GDM1 (cell line): ENCODE results near the gene TEX22.

Experiments
- DNase-seq: peaks from one replicate; lab custom pipeline; 2025; lab: John Stamatoyannopoulos, UW

TEX22 gene

DNA sequence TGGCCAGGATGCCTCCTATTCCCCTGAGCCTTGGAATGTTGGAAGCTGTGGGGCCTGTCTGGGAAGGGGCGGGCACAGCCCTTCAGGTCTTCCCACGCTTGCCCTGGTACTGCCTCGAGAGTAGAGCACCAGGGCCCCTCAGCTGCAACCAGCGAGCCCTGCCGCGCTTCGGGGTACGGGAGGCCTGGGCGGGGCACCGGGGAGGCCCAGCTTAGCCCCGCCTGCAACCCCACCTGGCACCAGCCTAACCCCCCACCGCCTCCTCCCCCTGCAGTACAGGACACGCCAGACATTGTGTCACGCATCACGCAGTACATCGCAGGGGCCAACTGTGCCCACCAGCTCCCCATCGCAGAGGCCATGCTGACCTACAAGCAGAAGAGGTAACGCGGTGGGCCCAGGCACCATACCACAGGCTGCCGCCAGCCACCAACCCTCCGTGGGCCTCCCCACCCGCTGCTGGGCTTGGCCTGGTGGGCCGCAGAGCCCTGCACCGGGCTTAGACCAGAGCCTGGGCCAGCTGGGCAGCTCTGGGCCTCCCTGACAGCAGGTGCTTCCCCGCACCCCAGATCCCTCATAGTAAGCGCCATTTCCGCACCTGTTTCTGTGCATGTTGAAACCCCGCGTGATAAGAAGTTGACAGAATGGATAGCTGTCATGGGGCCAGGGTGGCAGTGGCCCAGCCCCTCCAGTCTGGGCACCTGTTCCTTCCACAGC, 13.6 kb upstream of the TEX22 start:
- no peak for DNase-seq

DNA sequence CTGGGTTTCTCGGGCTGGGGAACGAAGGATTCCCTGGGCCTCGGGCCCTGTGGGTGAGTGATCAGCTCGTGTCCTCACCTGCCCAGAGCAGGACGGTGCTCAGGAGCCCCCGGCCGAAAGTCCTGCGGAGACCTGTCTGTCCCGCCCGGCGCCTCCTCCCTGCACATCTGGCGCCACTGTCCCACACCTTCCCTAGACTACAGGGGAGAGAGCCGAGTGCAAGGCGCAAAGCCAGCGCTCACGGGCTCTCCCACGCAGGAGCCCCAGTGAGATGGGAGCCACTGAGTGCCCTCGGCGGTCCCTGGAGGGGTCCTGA, 13.1 kb upstream of the TEX22 start:
- DNase-seq = no peak

DNA sequence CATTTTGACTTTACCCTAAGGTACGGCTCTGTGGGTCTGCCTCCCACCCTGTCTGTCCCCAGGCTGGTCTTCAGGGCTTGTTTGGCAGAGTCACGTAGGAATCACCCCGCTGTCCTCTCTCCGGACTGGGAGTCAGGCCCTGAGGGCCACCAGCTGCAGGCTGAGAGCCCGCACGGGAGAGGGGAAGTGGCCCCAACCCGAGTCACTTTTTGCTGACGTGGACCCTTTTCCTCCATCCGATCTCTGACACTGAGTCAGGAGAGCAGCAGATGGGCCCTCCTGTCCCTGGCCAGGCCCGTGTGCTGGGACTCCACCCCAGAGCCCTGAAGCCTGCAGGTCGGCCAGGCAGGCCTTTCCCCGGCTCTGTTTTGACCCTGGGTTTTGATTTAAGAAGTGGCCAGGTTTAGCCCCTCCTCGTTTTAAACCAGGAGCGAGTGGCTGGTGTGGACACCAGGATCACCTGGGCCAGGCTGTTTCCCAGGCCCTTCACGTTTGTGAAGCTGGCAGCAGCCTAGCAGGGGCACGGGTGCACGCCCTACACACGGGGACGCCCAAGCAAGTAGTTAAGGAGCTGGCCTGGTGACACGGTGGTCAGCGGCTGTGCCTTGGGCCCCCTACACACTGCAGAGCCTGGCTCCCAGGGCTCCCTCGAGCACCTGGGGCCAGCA, 12.5 kb upstream of the TEX22 start:
- DNase-seq = no peak

DNA sequence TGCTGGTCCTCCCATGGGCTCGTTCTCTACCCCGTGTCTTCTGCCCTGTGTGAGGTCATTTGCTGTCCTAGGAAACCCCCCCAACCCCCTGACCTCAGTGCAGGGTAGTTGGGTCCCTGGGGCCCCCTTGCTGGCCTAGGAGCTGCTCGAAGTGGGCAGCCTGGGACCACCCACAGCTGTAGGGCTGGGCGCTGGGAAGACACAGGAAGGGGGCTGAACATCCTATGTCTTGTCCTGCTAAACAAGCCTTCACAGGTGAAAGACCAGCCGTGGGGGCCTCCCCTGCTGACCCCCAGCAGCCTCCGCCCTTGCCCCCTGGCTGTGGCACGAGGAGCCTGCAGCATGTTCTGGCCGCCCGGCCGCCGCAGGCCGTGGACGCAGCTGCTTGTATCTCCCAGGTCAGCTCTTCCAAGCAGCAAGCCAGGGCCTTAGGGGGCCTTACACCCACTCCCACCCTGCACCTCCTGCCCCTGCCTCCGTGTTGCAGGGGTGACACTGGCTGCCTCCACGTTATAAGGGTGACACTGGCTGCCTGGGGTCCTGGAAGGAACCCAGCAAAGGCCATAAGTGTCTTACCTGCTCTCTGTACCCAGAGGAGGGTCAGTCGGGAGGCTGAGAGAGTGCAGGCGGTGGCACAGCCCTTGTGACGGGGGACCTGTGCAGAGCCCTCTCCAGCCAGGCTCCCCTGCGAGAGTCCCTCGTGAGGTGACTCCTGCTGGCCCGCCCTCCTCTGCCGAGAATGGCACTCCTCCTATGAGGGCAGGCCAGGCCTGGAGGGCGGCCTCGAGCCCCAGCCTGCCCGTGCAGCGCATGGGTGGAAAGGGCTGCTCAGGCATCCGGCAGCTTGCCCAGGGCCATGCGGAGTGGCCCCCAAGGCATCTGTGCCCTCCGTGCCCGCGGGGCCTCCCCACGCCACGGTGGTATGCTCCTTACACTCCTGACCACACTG, 11.5 kb upstream of the TEX22 start:
- no peak for DNase-seq

DNA sequence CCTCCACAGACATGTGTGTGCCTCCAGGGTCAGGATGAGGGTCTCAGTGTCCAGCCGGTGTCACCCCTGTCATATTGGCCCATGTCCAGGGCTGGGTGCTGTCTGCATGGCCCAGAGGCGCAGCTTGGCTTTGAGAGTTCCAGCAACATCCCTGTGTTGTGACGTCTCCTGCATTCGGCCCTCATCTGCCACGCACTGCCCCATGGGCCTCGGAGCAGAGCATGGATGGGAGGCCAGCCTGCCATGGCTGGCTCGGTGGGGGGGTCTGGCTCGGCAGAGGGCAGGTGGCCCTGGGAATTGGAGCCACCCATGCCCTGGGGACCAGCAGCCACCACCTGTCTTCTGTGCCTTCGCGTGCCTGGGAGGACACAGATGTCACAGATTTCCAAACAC, 10.8 kb upstream of the TEX22 start:
- no peak for DNase-seq

DNA sequence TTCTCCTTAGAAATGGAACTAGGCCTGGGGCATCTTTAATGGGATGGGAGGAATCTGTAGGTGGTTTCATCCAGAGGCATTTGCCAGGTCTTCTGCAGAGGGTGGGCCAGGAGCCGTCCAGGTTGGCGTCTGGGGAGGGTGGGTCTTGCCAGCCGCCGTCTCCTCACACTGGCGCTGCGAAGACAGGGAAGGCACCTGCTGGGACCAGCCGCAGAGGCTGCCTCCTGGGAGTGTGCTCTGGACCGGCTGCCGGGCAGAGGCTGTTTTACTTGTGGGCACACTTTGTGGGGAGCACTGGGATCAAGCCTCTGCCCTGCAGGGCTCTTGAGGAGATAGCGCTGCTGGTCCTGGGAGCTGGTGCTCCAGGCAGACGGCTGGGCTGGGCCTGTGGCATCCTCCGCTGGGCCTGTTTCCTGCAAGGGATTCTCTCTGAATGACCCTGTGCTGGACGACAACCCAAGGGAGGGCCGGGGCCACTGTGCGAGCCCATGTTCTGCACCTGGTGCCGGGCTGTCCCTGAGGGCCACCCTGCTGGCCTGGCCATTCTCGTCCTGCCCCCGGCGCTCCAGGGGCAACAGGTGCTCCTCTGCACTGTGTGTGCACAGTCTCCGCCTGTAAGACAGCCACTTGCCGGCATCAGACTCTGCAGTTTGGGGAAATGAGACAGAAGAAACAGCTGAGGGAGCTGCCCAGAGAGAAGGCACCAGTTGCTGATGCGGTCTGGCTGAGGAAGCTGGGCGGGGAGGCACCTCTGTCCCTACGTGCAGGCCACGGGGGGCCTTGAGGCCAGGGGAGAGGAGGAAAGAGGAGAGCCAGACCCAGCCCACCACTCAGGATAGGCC, 10.0 kb upstream of the TEX22 start:
- no peak for DNase-seq

DNA sequence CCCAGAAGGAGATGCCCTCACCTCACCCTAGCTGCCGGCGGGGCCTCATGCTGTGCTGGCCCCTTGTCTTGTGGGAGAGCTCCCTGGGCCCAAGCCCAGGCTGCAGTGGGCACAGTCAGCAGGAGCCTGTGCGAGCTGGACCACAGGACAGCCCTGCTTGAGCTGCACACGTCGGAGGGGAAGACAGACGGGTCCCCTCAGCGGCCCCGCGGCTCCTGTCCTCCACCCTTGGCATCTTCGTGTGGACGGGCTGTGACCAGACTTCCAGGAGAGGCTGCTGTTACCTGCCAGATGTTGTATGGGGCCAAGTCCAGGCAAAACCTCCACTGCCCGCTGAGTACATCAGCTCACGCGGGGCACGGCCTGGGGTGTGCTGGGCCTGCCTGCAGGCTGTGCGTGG, 9.4 kb upstream of the TEX22 start:
- no peak for DNase-seq

DNA sequence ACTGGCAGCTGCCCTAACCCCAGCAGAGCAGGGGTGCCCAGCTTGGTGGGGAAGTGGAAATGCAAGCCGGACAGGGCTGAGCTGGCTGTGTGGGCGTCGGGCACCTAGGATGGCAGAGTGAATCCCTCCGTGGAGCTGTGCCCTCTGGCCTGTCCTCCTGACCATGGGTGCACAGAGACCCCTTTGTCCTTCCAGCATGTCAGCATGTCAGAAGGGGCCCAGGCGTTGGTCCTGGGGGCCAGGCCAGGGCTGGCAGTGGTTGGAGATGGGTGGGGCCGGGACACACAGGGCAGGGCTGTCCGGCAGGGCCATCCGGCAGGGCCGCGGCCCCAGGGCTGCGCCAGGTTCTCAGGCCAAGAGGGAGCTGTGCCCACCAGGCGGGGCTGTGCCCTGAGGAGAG, 8.8 kb upstream of the TEX22 start:
- no peak for DNase-seq

DNA sequence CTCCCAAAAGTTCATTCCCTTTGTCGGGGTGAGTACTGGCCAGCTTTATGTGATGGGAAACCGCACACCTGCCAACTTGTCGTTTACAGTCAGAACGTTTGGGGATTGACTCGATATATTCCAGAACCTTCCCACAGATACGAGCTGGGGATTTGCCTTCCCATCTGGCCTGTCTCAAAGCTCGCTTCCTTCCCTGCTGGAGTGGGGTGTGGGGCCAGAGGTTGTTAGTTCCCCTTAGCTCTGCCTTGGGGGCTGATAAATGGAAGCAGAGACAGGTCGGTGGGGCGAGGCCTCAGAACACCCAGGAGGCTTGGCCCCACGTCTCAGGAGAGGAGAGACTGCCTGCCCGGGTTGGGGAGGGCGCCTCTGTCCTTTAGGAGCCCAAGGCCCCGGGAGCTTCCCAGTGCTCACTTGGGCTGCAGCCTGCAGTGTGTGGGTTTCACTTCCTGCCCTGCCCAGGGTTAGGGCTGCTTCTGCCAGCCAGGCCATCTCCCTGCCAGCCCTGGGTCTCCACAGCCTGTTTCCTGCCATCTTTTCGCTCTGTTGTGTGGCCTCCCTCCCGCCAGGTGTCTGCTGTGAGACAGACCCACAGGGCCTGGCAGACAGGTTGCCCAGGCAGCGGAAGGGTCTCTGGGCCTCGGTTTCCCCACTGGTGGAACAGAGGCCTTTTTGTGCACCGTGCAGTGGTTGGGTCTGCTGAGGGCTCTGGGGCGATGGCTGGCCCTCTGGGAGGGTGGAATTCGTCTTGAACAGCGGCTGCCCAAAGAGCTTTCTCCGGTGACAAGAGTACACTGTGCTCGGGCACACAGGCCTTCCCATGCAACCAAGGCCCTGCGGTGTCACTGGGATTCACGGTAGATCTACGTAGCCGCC, 8.1 kb upstream of the TEX22 start:
- DNase-seq = peak; percentile 57

DNA sequence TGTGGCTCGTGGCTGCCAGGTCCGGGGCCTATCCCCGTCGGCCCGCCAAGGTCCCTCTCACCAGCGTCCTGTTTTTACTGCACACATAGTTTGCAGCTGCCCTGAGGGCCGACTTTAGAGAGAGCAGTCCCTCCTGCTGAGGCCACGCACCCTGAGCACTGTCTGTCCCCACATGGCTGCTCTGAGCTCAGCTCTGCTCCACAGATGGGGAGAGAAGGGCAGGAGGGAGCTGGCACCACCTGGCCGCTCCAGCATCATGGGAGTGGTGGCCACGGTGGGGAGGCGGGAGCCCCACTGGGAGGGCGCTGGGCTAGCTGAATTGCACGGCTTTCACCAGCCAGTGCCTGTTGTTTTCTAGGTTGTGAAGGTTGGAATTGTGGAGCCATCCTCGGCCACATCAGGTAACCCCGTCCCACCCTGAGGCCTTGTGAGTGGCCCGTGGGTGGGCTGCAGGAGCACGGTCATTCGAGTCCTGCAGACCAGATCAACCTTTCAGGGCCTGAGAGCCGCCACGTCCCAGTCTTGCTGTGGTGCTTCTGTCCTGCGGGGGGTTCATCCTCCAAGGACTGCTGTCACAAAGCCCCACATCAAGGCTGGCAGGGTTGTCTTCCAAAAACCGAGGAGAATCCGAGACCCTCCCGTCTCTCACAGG, 7.4 kb upstream of the TEX22 start:
- no peak for DNase-seq

DNA sequence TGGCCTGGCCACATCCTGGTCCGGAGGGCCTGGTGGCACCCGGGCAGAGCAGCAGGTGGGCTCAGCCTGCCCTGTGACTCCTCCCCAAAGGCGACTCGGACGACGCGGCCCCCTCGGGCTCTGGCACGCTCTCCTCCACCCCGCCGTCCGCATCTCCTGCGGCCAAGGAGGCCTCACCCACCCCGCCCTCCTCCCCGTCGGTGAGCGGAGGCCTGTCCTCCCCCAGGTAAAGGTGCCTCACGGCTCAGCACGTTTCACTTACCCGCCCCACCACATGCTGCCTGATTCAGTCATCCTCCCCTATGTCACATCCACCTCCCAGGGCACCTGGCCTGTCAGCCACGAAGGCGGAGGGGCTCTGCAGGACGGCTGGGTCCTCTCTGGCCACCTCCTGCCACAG, 6.8 kb upstream of the TEX22 start:
- no peak for DNase-seq

DNA sequence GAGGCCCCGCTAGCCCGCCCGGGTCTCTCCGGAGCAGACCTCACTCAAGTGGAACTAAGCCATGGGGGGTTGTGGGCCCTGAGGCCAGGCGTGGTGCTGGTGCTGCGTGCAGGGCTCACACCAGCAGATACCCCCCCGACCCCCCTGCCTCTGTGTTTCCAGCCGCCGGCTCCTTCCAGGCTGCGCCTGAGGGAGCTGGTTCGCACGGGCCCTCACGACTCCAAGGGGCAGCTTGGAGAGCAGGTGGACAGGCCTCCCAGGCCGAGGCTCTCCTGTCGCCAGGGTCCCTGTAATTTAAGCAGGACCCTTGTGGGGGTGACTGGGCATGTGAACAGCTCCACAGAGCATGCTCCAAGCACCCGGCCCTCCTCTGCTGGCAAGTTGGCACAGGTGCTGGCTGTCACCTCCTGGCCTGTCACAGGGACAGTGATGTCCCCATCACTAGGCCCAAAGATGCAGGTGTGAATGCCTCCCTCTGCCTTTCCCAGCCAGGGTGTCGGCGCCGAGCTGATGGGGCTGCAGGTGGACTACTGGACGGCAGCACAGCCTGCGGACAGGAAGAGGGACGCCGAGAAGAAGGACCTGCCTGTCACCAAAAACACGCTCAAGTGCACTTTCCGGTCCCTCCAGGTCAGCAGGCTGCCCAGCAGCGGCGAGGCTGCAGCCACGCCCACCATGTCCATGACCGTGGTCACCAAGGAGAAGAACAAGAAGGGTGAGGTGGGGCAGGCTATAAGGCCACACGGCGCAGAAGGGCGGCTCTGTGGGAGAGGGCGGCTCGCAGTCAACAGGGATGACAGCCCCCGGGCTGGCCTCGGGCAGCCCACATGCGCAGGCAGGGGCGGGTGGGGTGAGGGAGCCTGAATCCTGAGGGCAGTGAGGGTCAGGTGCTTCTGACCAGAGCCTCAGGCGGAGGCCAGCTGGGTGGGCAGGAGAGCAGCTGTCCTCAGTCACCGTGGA, 5.9 kb upstream of the TEX22 start:
- no peak for DNase-seq

DNA sequence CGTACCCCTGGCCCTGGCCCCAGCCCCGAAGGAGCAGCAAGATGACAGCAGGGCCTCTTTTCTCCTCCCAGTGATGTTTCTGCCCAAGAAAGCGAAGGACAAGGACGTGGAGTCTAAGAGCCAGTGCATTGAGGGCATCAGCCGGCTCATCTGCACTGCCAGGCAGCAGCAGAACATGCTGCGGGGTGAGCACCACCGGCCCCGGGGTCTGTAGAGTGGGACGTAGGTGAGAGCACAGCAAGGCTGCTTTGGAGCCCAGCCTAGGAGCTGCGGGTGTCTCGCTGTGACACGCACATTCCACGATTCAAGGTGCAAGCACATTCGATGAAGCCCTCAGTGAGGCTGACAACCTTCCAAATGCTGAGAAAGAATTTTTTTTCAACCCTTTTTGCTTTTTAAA, 5.2 kb upstream of the TEX22 start:
- DNase-seq = no peak

DNA sequence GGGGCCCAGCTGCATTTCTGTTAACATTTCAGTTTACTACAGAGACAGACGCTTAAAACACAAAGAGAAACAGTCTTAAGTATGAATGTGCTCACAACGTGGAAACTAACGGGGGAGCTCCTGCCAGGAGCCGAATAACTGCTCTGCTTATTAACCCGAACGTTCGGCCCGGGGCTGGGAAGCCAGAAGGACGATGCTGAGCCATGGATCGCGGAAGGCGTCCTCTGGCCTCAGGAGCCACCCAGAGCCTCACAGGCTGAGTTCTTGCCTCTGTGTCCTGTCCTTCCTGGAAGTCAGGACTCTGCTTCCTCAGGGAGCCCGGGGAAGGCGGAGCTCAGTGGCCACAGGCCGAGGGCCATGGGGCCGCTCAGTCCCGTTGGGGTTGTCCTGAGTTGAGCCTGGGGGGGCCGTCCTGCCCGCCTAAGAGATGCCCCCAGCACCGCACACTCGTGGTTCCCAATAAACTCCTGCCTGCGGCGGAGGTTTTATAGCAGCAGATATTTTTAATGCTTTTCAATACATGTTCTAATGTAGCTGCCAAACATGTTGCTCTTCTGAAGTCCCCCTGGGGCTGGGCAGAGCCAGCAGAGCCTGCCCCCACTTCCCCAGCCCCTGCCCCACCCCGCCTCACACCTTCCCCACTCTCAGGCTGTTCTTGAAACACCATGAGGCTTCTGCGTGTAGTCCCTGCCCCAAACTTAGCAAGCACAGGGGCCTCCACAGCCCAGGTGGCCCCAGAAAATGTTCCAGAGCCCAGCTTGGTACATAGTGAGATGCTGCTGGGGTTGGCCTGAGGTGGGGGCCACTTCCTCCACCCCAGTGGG, 3.4 kb upstream of the TEX22 start:
- no peak for DNase-seq

DNA sequence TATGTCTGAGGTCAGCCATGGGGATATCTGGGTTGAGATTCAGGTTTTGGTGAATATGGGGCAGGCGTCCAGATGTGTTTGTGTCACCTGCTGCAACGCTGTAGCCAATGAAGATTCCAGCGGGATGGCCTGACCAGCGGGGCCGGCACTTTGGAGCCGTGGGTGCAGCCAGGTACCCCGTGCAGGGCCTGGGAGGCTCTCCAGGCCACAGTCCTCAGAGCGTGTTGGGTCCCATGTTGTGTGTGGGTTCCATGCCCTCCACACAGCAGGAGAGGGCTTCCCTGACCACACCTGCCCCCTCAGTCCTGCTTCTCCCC, 2.8 kb upstream of the TEX22 start:
- DNase-seq = no peak

DNA sequence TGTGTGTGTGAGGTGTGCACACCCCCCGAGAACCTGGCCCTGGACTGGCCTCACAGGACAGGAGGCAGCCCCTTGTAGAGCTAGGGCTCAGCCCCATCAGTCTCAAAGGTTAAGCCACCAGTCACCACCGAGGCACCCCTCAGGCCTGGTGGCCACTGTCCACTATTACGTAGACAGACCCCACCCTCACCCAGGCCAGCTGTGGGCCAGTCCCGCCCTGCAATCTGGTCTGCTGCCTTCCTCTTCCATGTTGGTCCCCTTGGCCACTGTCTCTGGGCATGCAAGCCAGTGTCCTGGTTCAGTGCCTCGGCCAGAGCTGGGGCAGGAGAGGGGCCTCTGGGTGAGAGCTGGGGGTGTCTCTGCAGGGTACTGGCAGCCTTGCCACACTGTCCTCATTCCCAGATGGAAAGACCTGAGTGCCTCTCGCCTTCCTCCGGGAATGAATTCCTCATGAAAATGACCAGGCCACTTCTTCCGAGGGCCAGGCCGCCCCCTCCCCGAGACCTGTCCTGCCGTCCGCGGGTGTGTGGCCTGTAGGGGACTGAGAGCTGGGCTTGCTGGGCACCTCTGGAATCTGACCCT, 897 bp upstream of the TEX22 start:
- no peak for DNase-seq

DNA sequence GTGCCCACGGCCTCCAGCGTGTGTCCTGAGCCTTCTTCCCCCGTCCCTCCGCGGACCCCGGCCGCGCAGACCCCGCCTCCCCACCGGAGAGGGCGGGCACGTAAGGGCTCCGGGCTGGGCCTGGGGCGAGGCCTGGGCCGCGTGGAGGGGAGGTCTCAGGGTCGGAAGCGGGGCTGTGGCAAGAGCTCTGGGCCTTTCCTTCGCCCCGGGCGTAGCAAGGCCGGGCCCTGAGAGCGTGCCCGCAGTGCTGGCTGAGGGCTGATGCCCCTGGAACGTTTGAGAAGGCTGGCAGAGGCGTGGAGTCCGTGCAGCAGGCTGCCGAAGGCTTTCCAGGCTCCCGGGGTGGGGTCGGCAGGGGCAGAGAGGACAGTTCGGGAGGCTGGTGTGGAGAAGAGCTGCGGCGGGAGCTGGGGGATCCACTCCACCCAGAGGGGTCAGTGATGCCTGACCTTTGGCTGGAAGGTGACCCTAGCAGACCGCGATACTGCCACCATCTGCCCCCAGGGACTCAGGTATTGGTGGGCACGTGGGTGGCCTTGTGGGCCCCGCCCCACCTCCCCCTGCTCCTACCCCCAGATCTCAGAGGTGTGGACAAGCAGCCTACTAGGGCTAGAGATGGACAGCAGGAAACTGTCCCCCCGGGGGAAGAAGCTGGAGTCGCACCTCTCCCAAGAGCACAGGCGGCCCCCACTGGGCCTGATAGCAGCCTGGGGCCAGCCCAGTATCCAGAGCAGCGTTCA, 558 bp downstream of the TEX22 start:
- DNase-seq = peak; percentile 75

DNA sequence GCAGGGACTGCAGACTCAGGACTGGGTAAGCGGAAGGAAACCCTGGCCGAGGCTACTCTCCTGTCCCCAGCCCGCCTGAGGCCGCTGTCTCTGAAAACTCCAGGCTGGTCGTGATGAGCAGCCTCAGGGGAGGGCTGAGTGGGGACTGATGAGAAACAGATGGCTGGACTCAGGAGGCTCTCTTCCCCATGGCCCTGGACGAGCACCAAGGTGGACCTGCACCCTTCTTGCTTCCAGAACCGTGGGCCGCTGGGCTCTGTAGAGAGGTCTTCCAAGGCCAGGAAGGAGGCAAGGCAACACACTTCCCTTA, 1.1 kb downstream of the TEX22 start:
- no peak for DNase-seq
